HFFc6 (cell line): ENCODE data around the gene PDHA1. TPM values are rescaled to one million over a fixed set of nuclear protein-coding genes. Genes with fewer than 3 reads are reported as not detected.

Experiments used
- DNase-seq: peaks from one replicate; pipeline ENCODE4 v3.0.0-alpha.2; 2018
- H3K27ac Mint-ChIP-seq: 2 replicates; pipeline ENCODE4 v1.8.0; 2020; ENCODE audit warnings: mild to moderate bottlenecking, mixed read lengths
- H3K27me3 Mint-ChIP-seq: 2 replicates; pipeline ENCODE4 v1.8.0; 2021; ENCODE audit warnings: mild to moderate bottlenecking, moderate library complexity, mixed read lengths; ENCODE audit not compliant: insufficient read depth
- H3K36me3 Mint-ChIP-seq: 2 replicates; pipeline ENCODE4 v1.8.0; 2021; ENCODE audit warnings: low read depth, mixed read lengths
- H3K4me1 Mint-ChIP-seq: 2 replicates; pipeline ENCODE4 v1.8.0; 2020; ENCODE audit warnings: low read depth, mixed read lengths
- H3K4me3 Mint-ChIP-seq: 2 replicates; pipeline ENCODE4 v1.8.0; 2020; ENCODE audit warnings: mild to moderate bottlenecking, moderate library complexity, mixed read lengths
- H3K9me3 Mint-ChIP-seq: 2 replicates; pipeline ENCODE4 v1.8.0; 2020; ENCODE audit warnings: mild to moderate bottlenecking, mixed read lengths
- CTCF ChIP-seq: fragments of 200-600 bp; sonication (generic); IDR thresholded peaks from 2 replicates; pipeline ENCODE4 v1.5.0; 2021; ENCODE audit warnings: antibody characterized with exemption, mild to moderate bottlenecking
- total RNA-seq, 6 experiments: library from RNA; stranded (reverse); fragmentation: NEBNext Ultra II Directional; extraction: Animal tissue kit (Norgen Biotek cat#: 25700); gene quantifications; 2 replicates in 1 of 6; 3 replicates in 5 of 6; pipeline ENCODE4 v1.2.3, GENCODE V29; 2021

PDHA1 gene
- total RNA-seq, 6 experiments from 2014 or later, result 153 to 182 (median 162) TPM

DNA sequence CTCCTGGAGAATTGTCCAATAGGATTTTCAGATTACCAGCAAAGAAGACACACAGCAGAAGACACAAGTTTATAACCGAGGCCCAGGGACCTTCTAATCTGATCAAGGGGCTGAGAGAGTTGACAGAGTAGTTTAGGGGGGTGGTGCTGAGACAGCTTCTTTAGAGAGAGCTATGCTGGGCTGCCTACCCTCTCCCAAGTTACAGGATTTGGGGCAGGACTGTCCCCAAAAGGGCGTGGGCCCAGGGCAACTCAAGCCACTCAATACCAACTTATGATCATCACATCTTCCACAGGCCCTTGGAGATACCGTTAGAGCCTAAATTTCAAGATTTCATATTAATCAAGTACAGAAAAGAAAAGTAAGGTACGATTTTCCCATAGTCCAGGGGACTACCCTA is 43.0 kb downstream of the PDHA1 start:
- DNase-seq, result no peak
- TF ChIP-seq CTCF, result no peak
- no peaks in the 10 kb centered on the region for H3K9me3 Mint-ChIP-seq
- H3K36me3 Mint-ChIP-seq, result no peaks in the 10 kb centered on the region
- H3K4me3 Mint-ChIP-seq, result no peak overlapping the region
- H3K27ac Mint-ChIP-seq, result no peak overlapping the region
- H3K27me3 Mint-ChIP-seq, result peaks cover 1% of the 10 kb centered on the region
- no peaks in the 10 kb centered on the region for H3K4me1 Mint-ChIP-seq

DNA sequence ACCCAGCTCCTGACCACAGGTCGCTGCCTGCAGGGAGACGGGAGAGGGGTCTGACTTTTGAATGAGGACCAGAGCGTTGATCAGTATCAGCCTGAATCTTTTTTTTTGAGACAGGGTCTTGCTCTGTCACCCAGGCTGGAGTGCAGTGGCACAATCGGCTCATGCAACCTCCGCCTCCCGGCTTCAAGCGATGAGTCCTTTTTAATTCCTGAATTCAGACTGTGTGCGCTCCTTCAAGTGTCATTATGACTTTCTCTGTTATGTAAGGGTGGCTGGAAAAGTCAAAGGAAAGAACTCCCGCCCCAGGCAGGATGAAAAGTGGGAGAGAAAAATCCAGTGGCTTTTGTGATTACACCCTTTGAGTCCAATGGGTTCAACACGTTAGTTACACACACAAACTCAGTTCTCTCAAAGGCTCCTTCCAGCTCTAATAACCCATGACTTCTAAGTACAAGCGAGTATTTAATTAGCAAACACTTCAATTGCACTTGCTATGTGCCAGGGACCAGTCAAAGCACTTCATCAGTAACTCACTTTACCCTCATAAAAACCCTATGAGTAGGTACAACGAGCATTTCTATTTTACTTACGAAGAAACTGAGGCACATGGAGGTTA is 44.4 kb downstream of the PDHA1 start:
- H3K9me3 Mint-ChIP-seq, result no peaks in the 10 kb centered on the region
- H3K4me3 Mint-ChIP-seq, result no peak overlapping the region
- no peaks in the 10 kb centered on the region for H3K4me1 Mint-ChIP-seq
- H3K27me3 Mint-ChIP-seq, result peaks cover 6% of the 10 kb centered on the region
- no peak overlapping the region for H3K27ac Mint-ChIP-seq
- DNase-seq, result no peak
- TF ChIP-seq CTCF, result no peak
- no peaks in the 10 kb centered on the region for H3K36me3 Mint-ChIP-seq

GRCh38 chrX:19388741-19389140 is 45.0 kb downstream of the PDHA1 start:
- no peak for TF ChIP-seq CTCF
- H3K4me1 Mint-ChIP-seq, result no peaks in the 10 kb centered on the region
- DNase-seq, result no peak
- no peak overlapping the region for H3K4me3 Mint-ChIP-seq
- H3K27ac Mint-ChIP-seq, result no peak overlapping the region
- no peaks in the 10 kb centered on the region for H3K9me3 Mint-ChIP-seq
- H3K27me3 Mint-ChIP-seq, result peaks cover 9% of the 10 kb centered on the region
- no peaks in the 10 kb centered on the region for H3K36me3 Mint-ChIP-seq

DNA sequence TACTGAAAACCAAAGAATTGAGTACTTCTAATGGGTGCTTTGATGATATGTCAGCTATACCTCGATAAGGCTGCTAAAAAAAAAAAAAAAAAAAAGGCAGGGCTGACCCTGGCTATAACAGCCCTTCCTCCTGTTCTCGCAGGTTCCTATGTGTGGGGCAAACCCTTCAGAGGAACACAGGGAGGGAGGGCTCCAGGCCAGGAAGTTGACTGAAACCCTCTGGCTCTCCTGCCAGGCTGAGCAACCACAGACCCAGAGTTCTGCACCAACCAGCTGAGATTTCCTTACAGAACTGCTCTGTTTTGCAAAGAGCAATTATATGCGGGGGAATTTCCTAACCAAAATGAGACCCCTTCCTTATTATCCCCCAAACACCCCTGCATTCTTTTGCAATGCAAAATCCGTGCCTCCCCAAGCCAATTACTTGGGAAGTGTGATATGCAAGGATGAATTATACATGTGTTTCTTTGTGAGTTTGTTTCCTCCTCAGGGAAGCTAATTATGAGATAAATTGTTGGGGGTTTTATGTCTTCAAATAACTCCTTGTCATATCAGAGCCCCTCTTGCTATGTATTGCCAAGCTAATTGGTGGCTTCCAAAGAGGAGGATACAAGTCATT is 45.6 kb downstream of the PDHA1 start:
- Mint-ChIP-seq H3K4me1 (no peaks in the 10 kb centered on the region), H3K27ac (no peak overlapping the region), H3K27me3 (peaks cover 7% of the 10 kb centered on the region; the same call in 1 of the 2 replicates), H3K36me3 (no peaks in the 10 kb centered on the region), H3K4me3 (no peak overlapping the region), H3K9me3 (no peaks in the 10 kb centered on the region)
- no peak for DNase-seq
- TF ChIP-seq CTCF, result no peak

DNA sequence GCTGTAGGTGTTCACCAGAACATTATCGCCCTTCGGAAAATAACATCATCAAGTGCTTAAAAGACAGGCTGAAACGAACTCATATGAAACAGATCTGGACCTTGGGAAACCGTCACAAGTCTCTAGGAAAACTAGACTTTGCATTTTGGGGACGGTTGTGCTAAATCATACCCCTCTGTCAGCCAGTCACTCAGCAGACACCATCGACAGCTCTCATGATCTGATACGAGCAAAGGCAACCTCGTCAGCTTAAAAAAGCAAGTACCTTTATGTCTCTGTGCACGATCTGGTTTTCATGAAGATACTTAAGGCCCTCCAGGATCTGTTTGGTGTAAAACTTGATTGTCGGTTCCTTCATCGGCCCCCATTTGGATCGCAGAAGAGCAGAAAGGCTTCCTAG is 48.4 kb downstream of the PDHA1 start:
- no peak for DNase-seq

More for the DNA sequence above, 48.4 kb downstream of the PDHA1 start:
- Mint-ChIP-seq H3K9me3 (no peaks in the 10 kb centered on the region), H3K36me3 (no peaks in the 10 kb centered on the region), H3K27me3 (peaks cover 11% of the 10 kb centered on the region; the same call in 1 of the 2 replicates), H3K4me3 (no peak overlapping the region), H3K4me1 (no peaks in the 10 kb centered on the region), H3K27ac (no peak overlapping the region)
- no peak for TF ChIP-seq CTCF
